Hepatocyte (in vitro differentiated cells): Measurements from ENCODE around the gene SPATS2. TPM values are rescaled to one million over a fixed set of nuclear protein-coding genes. Genes with fewer than 3 reads are reported as not detected.

Experiments used
- DNase-seq: peaks from one replicate; pipeline ENCODE4 v3.0.0-alpha.2; 2016; ENCODE audit warnings: low spot score
- H2AFZ ChIP-seq: fragments of 200-600 bp; sonication (generic); 2 replicates; pipeline ENCODE4 v1.6.0; 2016; ENCODE audit warnings: antibody characterized with exemption, mild to moderate bottlenecking
- H3K27ac ChIP-seq: fragments of 200-600 bp; sonication (generic); 2 replicates; pipeline ENCODE4 v1.5.1; 2016; ENCODE audit warnings: mild to moderate bottlenecking
- H3K27me3 ChIP-seq: fragments of 200-600 bp; sonication (generic); 2 replicates; pipeline ENCODE4 v1.6.1; 2016
- H3K36me3 ChIP-seq: fragments of 200-600 bp; sonication (generic); replicated peaks from 2 replicates; pipeline ENCODE4 v1.5.1; 2016; ENCODE audit warnings: low read depth; ENCODE audit not compliant: insufficient read depth
- H3K4me1 ChIP-seq: fragments of 200-600 bp; sonication (generic); 2 replicates; pipeline ENCODE4 v1.5.1; 2016; ENCODE audit warnings: mild to moderate bottlenecking, moderate library complexity; ENCODE audit not compliant: insufficient read depth
- H3K4me2 ChIP-seq: fragments of 200-600 bp; sonication (generic); 2 replicates; pipeline ENCODE4 v1.6.0; 2016
- H3K4me3 ChIP-seq: fragments of 200-600 bp; sonication (generic); 2 replicates; pipeline ENCODE4 v1.5.1; 2016; ENCODE audit warnings: mild to moderate bottlenecking
- H3K79me2 ChIP-seq: fragments of 200-600 bp; sonication (generic); 2 replicates; pipeline ENCODE4 v1.6.0; 2017; ENCODE audit warnings: mild to moderate bottlenecking
- H3K9me2 ChIP-seq: fragments of 200-600 bp; sonication (generic); replicated peaks from 2 replicates; pipeline ENCODE4 v1.6.0; 2017; ENCODE audit warnings: mild to moderate bottlenecking; ENCODE audit not compliant: insufficient read depth
- H3K9me3 ChIP-seq: fragments of 200-600 bp; sonication (generic); 2 replicates; pipeline ENCODE4 v1.5.1; 2016; ENCODE audit warnings: low read depth, mild to moderate bottlenecking
- H4K20me1 ChIP-seq: fragments of 200-600 bp; sonication (generic); 2 replicates; pipeline ENCODE4 v1.6.0; 2016; ENCODE audit warnings: mild to moderate bottlenecking; ENCODE audit not compliant: insufficient read depth, poor library complexity, severe bottlenecking
- CTCF ChIP-seq: fragments of 200-600 bp; sonication (generic); IDR thresholded peaks from 2 replicates; pipeline ENCODE4 v1.5.1; 2016; ENCODE audit warnings: antibody characterized with exemption, mild to moderate bottlenecking; ENCODE audit not compliant: poor library complexity
- EZH2 ChIP-seq: fragments of 200-600 bp; sonication (generic); IDR thresholded peaks from 2 replicates; pipeline ENCODE4 v1.6.1; 2016; ENCODE audit warnings: antibody characterized with exemption, mild to moderate bottlenecking, borderline replicate concordance
- EZH2phosphoT487 ChIP-seq: fragments of 200-600 bp; sonication (generic); IDR thresholded peaks from one replicate; pipeline ENCODE4 v1.6.1; 2018; ENCODE audit warnings: antibody characterized with exemption, mild to moderate bottlenecking, low read depth, moderate library complexity; ENCODE audit not compliant: unreplicated experiment, severe bottlenecking
- WGBS: methylation state at CpG from one replicate; pipeline ENCODE4 v1.1.6; 2016; ENCODE audit warnings: low lambda C conversion rate; ENCODE audit errors: missing lambda C conversion rate; 5-methylcytosine and 5-hydroxymethylcytosine counted together
- polyA plus RNA-seq: library from polyadenylated mRNA; unstranded; fragments of >200 nt; fragmentation: Nextera tagmentation; extraction: Ambion mirVana; gene quantifications from 2 replicates; pipeline ENCODE4 v1.2.1, GENCODE V29; 2016
- total RNA-seq: library from RNA; depleted of rRNA; stranded (reverse); fragments of >200 nt; gene quantifications from 2 replicates; pipeline ENCODE4 v1.2.3, GENCODE V29; 2014

Gene SPATS2
- total and polyA plus RNA-seq, 2 experiments from 2014 or later = 24.9 to 39.8 TPM

DNA sequence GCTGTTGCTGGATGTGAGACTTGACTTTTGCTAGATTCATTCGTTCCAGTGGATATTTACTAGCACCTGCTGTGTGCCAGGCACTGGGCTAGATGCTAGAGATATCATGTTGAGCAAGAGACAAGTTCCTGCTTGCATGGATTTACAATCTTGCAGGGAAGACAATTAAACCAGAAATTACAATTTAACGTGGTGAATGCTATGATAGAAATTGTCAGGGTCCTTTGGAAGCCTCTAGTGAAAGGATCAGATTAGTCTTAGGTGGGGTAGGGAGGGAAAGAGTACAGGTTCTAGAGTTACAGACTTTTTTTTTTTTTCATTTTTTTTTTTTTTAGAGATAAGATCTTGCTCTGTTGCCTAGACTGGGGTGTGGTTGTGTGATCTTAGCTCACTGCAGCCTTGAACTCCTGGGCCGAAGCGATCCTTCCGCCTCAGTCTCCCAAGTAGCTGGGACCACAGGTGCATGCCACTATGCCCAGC is 36.7 kb downstream of the SPATS2 start:
- Histone ChIP-seq H3K4me3 (no peak overlapping the region), H3K9me3 (no peaks in the 10 kb centered on the region), H3K36me3 (no peaks in the 10 kb centered on the region), H3K27me3 (no peaks in the 10 kb centered on the region), H3K4me2 (no peak overlapping the region), H3K27ac (no peak overlapping the region), H4K20me1 (peaks cover 7% of the 10 kb centered on the region), H3K79me2 (peaks cover 88% of the 10 kb centered on the region), H3K9me2 (no peaks in the 10 kb centered on the region), H3K4me1 (peaks cover 6% of the 10 kb centered on the region), H2AFZ (no peak overlapping the region)
- 75% methylated on average over 5 of the region's 5 CpGs for WGBS
- TF ChIP-seq EZH2phosphoT487 (no peak), CTCF (no peak), EZH2 (no peak)
- no peak for DNase-seq

- Histone ChIP-seq H3K4me3 (no peak overlapping the region), H3K9me2 (no peaks in the 10 kb centered on the region), H3K27ac (no peak overlapping the region), H3K4me2 (no peak overlapping the region), H3K27me3 (no peaks in the 10 kb centered on the region), H3K79me2 (peaks cover 78% of the 10 kb centered on the region), H4K20me1 (peaks cover 7% of the 10 kb centered on the region), H3K9me3 (no peaks in the 10 kb centered on the region), H3K4me1 (peaks cover 6% of the 10 kb centered on the region), H2AFZ (no peak overlapping the region), H3K36me3 (no peaks in the 10 kb centered on the region)
- DNase-seq = no peak
- TF ChIP-seq EZH2 (no peak), CTCF (no peak), EZH2phosphoT487 (no peak)
Measured at GRCh38 chr12:49404956-49405355, 37.7 kb downstream of the SPATS2 start.

- no peak overlapping the region for H3K27ac ChIP-seq
- H3K4me3 ChIP-seq = no peak overlapping the region
- no peaks in the 10 kb centered on the region for H4K20me1 ChIP-seq
- no peak overlapping the region for H2AFZ ChIP-seq
- no peaks in the 10 kb centered on the region for H3K9me2 ChIP-seq
- no peaks in the 10 kb centered on the region for H3K9me3 ChIP-seq
- TF ChIP-seq CTCF = no peak
- TF ChIP-seq EZH2phosphoT487 = no peak
- TF ChIP-seq EZH2 = no peak
- DNase-seq = no peak
- no peaks in the 10 kb centered on the region for H3K36me3 ChIP-seq
- no peaks in the 10 kb centered on the region for H3K27me3 ChIP-seq
- peaks cover 3% of the 10 kb centered on the region for H3K4me1 ChIP-seq
- peaks cover 68% of the 10 kb centered on the region for H3K79me2 ChIP-seq
- no peak overlapping the region for H3K4me2 ChIP-seq
- WGBS = 100% methylated on average over 1 of the region's 1 CpG
Measured at GRCh38 chr12:49410818-49411217, 43.6 kb downstream of the SPATS2 start.

DNA sequence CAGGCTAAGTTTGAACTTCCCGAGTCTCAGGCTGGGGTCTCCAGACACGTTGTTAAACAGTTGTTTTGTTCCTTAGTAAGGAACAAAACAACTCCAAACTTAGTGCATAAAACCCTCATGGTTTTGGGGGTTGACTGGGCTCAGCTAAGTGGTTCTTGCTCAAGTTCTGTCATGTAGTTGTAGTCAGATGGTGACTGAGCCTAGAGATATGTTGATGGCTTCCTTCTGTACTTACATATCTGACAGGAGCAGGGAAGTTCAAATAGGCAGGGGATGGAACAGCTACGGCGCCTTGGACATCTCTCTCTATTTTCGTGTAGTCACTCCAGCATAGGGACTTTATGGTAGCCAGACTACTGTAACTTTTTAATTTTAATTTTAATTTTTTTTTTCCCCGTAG is 45.7 kb downstream of the SPATS2 start:
- Histone ChIP-seq H3K9me2 (no peaks in the 10 kb centered on the region), H3K27me3 (no peaks in the 10 kb centered on the region), H3K79me2 (peaks cover 61% of the 10 kb centered on the region), H3K4me2 (no peak overlapping the region), H3K27ac (no peak overlapping the region), H3K9me3 (no peaks in the 10 kb centered on the region), H2AFZ (no peak overlapping the region), H3K4me1 (peaks cover 6% of the 10 kb centered on the region), H3K4me3 (no peak overlapping the region), H3K36me3 (no peaks in the 10 kb centered on the region), H4K20me1 (no peaks in the 10 kb centered on the region)
- TF ChIP-seq EZH2phosphoT487 (no peak), CTCF (no peak), EZH2 (no peak)
- DNase-seq = no peak
- WGBS = 91% methylated on average over 6 of the region's 6 CpGs
